Activated CD4-positive, alpha-beta T cell treated with anti-CD3 and anti-CD28 coated beads, Interleukin-2, amount 50 U/mL, for 4 hours (primary cell): ENCODE measurements around the gene CHD9NB.
"Not testable (repeated sequence)": the region's sequence is repeated elsewhere in the genome, so short reads cannot be mapped to it uniquely, and the experiment has no call there.

Experiments used
- DNase-seq, 2 experiments: peaks; one replicate each; pipeline ENCODE4 v3.0.0-alpha.2; 2020

CHD9NB gene

DNA sequence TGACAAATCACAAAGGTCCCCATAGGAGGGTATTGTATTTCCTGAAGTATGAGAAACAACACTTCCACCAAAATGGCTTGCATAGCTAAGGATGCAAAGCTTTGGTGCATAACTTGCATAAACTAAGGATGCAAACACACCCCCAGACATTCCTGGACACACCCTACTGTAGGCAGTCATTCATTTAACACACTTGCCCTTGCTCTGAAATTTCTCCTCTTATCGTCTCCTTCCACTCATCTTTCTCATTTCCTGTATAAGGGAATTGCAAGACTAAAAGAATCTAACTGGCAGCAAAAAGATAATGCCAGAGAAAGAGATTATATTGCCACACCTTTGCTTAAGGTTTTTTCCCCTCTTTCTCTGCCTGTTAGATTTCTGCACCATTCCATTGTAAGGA lies 30.4 kb upstream of the CHD9NB start:
- DNase-seq, result no peak

DNA sequence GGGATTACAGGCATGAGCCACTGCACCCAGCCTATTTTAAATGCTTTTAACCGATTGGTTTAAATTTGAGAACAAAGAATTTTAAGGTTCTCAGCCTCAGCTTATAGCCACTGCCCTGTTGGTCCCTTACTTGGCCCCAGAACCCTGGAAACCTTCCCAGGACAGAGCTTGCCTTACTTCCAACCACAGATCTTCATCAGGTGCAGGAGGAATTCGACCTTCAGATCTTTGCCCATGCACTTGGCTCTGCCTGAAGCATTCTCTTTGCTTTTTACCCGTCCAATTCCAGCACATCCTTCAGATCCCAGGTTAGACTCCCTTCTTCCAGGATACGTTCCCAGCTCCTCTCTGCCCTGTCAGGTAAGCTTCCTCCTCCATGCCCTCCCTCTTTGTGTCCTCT lies 29.8 kb upstream of the CHD9NB start:
- DNase-seq, result no peak

DNA sequence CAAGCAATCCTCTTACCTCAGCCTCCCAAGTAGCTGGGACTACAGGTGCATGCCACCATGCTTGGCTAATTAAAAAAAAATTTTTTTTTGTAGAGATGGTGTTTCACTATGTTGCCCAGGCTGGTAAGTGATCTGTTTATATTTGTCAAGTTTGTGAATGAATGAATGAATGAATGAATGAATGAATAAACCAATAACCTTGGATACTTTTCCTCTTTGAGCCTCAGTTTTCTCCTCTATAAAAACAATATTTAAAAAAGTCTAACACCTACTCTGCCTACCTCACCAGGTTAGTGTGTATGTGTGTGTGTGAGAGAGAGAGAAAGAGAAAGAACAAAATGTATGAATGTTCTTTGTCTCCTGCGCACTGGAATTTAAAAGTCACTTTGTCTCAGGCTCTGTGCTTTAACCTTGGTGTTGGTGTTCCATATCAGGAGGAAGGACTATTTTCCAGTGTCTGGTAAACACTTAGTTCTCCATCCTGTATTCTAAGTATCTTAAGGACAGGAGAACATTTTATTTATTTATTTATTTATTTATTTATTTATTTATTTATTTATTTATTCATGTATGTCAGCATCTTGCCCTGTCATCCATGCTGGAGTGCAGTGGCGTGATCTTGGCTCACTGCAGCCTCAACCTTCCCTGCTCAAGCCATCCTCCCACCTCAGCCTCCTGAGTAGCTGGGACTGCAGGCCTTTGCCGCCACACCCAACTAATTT lies 29.1 kb upstream of the CHD9NB start:
- DNase-seq, result no peak

DNA sequence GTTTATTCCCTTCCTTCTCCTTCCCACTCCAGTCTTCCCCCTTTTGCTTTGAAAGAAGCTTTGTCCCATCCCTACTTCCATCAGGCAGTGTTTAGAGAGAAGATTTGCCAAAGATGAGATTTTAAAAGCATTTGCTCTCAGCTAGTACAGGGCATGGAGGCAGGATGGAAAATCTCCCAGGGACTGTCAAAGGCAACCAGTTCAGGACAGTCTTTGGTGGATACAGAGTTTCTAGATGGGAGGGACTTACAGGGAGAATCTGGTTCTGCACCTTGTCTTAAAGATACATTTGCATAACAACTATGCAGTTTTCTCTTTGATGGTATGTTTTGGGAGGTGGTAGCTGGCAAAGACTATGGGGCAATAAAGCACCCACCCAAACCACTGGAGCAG lies 28.3 kb upstream of the CHD9NB start:
- no peak for DNase-seq

DNA sequence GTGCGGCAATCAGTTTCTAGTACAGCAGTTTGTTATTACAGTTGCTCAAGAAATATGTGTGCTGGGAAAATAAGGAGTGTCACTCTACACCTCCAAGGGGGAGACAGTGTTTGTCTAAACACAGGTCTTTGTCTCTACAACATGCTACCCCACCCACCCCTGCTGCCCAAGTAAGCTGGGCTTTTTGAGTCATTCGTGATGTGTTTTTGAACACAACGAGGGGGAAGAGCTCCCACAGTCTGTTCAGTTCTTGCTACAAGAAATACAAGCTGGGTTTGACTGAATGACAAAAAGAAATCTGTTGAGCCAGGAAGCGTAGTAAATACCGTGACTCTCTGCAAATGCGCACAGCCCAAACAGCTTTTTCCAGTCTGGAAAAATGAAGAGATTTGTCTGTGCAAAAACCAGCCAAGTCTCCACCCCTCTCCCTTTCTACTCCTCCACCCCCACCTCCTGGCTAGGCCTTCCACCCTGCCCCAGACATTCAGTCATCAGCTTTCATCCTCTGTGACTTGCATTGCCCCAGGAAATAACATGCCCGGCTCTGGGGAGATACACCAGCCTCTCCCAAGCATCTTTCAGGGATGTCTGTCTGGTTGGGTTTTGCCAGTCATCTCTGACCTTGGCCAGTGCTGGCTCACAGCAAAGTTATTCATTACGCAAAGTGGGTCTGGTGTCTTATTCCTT lies 27.8 kb upstream of the CHD9NB start:
- no peak for DNase-seq

DNA sequence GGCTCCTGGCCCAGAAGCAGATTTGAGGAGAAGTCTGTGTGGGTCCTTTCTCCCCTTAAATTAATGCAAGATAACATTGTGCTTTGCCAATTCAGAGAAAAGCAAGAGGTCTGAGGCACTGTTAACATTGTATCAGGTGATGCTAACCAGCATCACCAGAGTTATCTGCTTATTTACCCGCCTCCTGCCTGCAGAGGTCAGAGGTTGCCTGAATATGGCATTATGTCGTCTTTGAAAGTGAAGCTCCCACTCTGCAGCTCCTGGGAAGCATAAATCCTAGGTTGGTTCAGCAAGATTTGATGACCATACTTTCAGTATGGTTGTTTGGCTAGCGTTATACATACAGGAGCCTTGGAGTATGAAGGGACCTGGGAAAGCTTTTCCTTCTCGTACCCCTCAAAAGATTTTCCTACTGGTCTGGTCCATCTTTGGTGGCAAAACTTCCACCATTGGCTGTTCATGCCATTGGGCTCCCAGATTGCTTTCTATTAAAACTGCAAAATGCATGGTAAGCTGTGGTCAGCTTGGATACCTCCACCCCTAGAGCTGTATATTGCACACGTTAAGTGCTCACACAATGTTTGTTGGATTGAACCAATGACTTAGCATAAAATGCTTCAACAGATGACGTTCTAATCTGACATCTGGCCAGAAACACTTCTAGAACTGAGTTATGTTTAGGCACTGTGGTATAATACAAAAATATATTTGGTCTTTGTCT lies 26.2 kb upstream of the CHD9NB start:
- no peak for DNase-seq

DNA sequence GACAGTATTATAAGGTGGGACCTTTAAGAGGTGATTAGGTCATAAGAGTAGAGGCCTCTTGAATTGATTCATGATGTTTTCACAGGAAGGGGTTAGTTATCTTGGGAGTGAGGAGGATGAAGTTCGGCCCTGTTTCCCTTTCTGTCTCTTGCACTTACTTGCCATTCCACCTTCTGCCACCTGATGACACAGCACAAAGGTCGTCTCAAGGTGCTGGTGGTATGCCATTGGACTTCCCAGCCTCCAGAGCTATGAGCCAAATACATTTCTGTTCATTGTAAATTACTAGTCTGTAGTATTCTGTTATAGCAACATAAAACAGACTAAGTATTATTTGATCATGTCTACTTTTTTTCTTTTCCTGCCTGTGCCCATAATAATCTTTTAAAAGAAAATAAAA lies 25.6 kb upstream of the CHD9NB start:
- DNase-seq, result no peak

DNA sequence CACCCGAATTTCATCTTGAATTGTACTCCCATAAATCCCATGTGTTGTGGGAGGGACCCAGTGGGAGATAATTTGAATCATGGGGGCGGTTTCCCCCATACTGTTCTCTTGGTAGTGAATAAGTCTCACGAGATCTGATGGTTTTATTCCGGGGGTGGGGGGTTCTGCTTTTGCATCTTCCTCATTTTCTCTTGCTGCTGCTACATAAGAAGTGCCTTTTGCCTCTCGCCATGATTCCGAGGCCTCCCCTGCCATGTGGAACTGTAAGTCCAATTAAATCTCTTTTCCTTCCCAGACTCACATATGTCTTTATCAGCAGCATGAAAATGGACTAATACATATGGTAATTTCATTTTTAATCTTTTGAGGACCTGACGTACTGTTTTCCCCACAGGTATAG lies 22.8 kb upstream of the CHD9NB start:
- not testable (repeated sequence) for DNase-seq

DNA sequence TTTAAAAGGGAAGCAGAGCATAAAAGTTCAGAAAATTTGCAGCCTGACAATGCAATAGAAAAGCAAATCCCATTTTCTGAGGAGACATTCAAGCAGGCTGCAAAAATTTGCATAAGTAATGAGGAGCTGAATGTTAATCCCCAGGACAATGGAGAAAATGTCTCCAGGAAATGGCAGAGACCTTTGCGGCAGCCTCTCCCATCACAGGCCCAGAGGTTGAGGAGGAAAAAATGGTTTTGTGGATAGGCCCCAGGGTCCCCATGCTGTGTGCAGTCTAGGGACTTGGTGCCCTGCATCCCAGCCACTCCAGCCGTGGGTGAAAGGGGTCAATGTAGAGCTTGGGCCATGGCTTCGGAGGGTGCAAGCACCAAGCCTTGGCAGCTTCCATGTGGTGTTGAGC lies 21.6 kb upstream of the CHD9NB start:
- not testable (repeated sequence) for DNase-seq

DNA sequence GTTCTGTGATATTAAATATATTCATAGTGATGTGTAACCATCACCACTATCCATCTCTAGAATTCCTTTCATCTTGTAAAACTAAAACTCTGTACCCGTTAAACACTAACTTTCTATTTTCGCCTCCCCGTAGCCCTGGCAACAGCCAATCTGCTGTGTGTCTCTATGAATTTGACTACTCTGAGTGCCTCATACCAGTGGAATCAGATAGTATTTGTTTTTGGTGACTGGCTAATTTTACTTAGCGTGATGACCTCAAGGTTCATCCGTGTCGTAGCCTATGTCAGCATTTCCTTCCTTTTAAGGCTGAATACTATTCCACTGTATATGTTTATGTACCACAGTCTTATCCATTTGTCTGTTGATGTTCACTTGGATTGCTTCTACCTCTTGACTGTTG lies 20.3 kb upstream of the CHD9NB start:
- DNase-seq, result no peak

DNA sequence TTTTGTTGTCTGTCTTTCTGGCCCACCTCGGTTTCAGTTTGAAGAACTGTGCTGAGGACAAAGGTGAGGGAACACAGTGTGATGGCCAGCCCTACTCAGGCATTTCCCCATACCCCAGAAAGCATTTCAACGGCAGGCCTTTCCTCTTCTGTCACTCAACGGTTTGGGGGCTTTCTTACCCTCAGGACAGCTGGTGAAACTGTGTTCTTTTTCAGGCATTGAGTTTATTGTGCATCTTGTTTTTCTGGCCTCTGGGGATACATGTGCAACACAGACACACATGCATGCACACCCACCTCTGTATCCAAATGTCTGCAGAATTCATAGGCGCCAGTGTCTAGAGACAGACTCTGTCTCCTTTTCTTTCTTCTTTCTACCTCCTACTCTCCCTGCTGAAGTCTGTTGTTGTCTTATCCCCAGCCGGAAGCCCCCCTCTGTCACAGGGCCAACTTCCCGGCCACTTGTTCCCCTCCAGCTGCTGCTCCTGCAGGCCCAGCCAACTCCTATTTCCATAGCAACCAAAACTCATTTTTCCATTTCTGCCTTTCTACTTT lies 19.1 kb upstream of the CHD9NB start:
- DNase-seq, result no peak

DNA sequence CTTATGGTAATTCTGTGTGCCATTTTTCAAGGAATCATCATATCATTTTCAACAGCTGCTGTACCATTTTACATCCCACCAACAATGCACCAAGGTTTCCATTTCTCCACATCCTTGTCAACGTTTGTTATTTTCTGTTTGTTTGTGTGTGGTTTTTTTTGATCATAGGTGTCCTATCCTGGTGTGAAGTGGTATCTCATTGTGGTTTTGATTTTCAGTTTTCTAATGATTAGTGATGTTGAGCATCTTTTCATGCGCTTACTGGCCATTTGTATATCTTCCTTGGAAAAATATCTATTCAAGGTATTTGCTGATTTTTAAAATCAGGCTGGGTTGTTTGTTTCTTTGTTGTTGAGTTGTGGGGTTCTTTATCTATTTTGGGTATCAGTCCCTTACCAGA lies 17.1 kb upstream of the CHD9NB start:
- DNase-seq, result no peak

DNA sequence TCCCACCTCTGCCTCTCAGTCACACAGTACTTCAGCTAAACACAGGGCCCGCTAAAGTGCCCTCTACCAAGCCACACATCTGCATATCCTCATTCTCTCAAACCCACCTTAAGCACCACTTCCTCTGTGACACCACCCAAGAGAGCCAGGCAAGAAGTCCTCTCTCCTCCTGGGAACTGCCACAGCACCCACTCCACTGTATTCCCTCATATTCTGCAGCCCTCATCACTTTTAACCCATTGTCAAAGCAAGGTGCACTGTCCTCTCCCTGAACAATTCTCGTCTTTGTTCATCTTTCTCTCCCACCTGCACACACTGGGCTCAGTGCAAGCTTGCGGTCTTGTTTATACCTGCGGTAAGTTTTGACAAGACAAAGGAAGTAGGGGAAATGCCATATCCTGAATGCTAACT lies 15.7 kb upstream of the CHD9NB start:
- DNase-seq, result no peak

DNA sequence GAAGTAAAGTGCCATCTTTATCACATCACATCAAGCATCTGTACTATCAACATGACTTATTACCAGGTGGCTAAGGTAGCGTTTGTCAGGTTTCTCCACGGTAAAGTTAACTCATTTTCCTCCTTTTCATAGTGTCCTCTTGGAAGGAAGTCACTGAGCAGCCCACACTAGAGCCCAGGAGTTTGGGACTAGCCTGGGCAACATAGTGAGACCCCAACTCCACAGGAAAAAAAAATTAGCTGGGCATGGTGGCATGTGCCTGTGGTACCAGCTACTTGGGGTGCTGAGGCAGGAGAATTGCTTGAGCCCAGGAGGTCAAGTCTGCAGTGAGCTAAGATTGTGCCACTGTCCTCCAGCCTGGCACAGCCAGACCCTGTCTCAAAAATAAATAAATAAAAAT lies 15.0 kb upstream of the CHD9NB start:
- DNase-seq, result no peak

DNA sequence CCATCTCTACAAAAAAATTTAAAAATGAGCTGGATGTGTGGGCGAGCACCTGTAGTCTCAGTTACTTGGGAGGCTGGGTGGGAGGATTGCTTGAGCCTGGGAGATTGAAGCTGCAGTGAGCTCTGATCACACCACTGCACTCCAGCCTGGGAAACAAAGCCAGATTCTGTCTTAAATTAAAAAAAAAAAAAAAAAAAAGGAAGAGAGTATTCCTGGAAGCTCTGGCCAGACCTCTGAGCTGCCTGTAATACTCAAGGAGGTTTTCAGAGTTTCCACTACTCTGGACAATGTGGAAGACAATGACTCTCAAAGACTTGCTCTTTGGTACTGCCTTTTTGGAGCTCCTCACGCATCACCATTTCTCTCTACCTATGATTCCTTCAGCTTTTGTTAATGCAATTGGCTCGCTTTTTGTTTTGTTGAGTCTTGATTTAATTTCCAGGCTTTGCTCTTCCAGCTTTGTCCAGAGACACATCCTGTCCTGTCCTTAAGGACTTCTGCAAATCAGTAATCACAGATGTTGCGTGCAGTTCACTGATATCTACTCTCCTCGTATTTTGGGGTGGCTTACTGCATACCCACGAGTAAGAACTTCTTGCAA lies 12.9 kb upstream of the CHD9NB start:
- DNase-seq, result no peak

DNA sequence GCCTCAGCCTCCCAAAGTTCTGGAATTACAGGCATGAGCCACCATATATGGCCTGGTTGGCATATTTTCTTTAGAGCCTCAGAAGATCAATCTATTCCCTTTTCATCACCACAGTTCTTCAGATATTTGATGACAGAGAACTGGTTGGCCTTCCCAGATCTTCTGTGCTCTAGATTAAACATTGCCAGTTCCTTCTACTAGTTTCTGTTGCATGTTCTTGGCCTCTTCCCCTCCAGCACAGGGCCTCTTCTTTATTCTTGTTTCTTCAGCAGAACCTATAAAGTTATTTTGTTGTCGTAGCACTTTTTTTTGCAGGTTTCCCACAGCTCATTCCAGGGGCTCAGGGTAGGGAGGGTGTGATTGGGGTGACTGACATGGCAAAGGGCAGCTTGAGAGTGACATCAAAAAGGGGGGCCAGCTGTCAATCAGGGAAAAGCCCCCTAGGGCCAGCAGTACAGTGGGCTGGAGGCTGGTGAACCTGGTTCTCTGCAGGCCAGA lies 11.4 kb upstream of the CHD9NB start:
- DNase-seq, result no peak

DNA sequence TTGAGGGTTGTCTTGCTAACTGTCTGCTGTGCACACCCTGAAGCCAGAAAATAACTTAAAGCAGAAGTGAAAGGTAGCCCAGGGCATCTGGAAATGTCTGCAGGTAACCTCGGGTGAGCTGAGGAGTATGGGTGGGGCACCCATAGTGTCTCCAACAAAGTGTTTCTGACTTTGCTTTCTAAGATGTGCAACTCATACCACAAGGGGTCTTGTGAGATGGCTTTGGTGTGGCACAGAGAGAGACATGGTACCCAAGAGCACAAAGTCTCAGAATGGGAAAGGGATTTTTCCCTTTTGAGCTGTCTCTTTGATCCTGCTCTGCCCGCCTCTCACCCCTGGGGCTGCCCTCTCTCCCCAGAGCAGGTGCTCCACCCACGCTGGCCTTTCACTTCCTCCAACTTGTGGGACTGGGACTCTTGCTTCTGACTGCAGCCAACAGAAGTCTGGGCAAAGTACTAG lies 9.0 kb upstream of the CHD9NB start:
- peak in 1 of 2 experiments; percentile 12 for DNase-seq

DNA sequence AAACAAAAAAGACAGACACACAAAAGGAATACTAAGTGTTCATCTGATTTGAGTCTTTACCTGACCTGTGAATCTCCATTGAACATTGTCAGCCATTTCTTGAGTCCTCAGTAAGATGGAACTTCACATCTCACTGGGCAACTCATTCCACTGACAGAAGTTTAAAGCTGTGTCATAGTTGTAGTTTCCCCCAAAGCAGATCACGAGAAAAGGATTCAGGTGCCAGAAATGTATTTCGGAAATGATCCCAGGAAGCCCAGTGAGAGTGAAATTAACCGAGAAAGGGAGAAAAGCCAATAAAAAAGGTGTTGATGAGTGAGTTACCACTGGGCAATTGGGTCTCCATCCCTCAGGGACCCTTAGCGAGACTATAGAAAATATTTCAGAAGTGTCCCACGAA lies 8.6 kb upstream of the CHD9NB start:
- DNase-seq, result no peak

DNA sequence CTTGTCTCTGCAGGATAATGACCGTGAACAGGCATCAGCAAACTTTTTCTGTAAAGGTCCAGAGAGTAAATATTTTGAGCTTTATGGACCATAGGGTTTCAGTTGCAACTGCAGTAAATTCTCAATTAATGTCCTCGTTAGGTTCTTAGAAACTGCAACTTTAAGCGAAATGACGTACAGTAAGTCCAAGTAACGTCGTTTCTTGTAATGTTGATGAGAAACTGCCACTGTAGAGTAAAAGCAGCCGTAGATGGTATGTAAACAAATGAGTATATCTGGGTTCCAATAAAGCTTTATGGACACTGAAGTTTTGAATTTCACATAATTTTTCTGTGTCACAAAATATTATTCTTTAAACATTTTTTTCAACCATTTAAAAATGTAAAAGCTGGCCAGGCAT lies 7.0 kb upstream of the CHD9NB start:
- DNase-seq, result no peak

DNA sequence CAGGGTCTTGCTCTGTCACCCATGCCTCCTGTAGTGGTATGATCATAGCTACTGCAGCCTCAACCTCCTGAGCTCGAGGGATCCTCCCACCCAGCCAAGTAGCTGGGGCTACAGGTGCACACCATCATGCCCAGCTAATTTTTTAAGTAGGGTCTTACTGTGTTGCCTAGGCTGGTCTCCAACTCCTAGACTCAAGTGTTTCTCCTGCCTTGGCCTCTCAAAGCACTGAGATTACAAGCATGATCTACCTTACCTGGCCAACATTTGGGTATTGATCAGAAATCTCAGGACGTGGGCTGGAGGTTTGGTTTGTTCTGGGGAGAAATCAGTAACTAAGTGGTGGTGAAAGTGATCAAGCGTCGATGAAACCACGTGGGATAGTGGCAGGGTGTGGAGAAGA lies 6.2 kb upstream of the CHD9NB start:
- DNase-seq, result no peak

DNA sequence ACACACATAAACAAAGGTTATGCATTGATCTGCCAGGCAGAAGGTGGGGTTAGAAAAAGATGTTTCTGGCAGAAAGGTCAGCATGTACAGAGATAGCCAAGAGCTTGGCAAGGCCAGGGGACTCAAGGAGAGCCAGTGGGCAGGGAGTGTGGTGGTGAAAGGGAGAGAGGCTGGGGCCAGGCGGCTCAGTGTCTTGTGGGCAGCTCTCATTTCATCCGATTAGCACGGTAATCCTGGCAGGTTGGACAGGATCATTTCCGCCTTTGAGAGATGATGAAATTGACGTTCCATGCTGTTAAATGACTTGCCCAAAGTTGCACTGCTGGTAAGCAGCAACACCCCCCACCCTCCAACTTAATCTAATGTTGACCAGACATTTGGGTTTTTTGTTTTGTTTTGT lies 5.7 kb upstream of the CHD9NB start:
- DNase-seq, result no peak

DNA sequence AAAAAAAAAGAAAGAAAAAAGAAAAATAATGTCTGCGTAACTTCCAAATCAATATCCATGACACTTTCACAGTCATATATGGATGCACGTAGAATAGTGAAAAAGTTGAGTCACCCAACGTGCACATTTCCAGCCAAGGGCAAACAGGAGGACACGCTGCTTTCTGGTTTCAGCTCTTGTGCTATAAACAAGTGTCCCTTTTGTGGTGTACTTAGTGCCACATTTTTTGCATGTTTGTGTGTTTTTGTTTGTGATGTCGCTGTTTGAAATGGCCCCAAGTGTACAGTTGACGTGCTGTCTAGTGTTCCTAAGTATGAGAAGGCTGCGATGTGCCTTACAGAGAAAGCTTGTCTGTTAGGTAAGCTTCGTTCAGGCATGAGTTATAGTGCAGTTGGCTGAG lies 5.0 kb upstream of the CHD9NB start:
- DNase-seq, result no peak

DNA sequence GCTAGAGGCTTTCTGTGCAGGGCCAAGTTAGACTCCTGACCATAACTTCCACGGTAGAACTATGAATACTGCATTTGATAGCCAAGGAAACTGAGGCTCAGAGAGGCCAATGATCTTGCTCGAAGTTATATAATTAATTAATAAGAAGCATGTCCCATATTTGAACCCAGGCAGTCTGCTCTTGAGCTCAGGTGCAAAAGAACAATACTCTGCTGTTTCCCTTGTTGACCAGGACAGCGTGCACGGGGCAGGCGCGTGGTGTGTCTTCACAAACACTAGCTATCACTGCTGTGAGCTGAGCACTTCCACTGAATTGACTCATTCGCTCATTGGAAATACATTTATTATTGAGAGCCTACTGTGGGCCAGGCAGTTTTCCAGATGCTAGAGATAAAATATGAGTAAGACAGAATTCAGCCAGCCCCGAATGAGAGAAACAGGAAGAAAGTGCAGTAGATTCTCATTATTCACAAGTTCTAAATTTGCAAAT lies 3.7 kb upstream of the CHD9NB start:
- no peak for DNase-seq
